GM10847 (cell line): ENCODE data around the gene ARL6IP6.

Experiments
- POLR2A ChIP-seq: IDR thresholded peaks from 2 replicates; pipeline ENCODE4 v1.6.1; 2011; ENCODE audit not compliant: insufficient read length; ENCODE audit errors: extremely low read depth

The ARL6IP6 gene

DNA sequence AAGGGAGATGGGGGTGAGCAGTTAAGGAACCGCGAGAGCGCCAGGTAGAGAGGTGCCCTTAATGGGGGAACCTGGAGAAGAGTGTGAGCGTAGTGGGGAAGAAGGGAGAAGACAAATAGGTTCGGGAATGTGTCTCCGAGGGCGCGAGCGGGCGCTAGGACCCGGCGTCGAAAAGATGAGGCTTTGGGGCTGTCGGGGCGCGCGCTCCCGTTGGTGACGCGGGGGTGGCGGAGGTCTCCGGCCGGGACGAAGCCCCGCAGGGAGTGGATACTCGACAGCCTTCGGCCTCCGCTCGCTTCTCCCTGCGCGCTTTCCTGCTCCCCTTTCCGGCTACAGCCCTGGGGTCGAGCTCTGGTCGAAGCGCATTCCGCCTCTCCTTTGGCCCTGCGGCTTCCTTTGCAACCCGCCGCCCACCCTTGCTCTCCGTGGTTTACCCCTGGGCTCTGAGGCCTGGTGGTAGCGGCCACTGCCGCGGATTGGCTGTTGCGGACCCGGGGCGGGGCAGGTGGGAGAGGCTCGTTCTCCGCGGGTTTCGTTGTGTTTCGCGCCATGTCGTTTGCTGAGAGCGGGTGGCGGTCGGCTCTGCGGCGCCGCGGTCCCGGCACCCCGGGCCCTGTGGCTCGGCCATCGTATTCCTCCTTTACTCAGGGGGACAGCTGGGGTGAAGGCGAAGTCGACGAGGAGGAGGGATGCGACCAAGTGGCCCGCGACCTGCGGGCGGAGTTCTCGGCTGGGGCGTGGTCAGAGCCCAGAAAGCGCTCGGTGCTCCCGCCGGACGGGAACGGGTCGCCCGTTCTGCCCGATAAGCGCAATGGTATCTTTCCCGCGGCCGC is at the start of gene ARL6IP6:
Gene ARL6IP6, plus strand, starts transcription at position 545 of the 833 bp plus-strand sequence. Its CDS starts 5 bp downstream, at position 550.
- peak; percentile 86 for TF ChIP-seq POLR2A

DNA sequence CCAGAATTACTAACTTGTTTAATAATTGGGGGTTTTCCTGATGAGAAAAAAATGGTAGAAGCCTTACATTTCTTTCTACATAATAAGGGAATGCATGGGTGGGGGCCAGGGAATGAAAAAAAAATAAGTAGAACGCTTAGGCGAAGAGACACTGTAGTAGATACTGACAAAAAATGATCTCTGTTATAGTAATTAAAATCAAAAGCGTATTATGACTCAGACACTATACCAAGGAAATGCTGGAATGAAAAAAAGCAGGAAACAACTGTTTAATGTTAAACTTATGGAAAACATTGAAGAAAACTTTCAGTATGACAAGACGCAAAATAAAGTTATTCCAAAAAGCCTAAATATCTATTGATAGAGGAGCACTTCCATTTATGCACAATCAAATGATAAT is 44.1 kb upstream of the ARL6IP6 start:
- no peak for TF ChIP-seq POLR2A

DNA sequence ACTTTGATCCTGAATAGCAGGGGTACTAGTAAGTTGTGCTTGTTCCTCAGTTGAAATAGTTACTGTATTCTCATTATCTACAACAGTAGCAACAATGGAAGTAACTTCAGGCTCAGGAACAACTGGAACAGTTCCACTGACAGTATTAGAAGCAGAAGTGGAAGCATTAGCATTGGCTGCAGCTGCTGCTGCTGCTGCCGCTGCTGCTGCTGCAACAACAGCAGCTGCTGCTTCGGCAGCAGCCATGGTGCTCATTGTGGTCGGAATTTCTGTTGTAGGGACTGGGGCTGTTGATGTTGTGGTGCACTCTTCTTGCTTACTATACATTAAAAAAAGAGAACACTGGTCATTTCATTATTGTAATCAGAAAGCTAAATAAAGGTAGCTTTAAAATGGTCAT is 42.0 kb upstream of the ARL6IP6 start:
- TF ChIP-seq POLR2A = no peak

- no peak for TF ChIP-seq POLR2A
These were observed 39.6 kb upstream of the ARL6IP6 start for GRCh38 chr2:152678808-152679207.

DNA sequence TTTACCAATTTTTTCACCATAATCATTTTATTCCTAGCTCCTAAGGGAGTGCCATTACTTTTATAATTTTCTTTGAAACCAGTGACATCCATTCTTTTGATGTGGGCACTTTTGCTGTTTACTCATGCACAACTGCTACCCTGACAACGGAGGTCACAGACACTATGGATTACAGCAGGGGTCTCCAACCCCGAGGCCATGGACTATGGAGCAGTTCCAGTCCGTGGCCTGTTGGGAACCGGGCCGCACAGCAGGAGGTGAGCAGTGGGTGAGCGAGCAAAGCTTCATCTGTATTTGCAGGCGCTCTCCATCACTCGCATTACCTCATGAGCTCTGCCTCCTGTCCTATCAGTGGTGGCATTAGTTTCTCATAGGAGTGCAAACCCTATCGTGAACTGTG is 35.8 kb upstream of the ARL6IP6 start:
- no peak for TF ChIP-seq POLR2A

- no peak for TF ChIP-seq POLR2A
These were observed 35.0 kb upstream of the ARL6IP6 start for GRCh38 chr2:152683400-152683799.

DNA sequence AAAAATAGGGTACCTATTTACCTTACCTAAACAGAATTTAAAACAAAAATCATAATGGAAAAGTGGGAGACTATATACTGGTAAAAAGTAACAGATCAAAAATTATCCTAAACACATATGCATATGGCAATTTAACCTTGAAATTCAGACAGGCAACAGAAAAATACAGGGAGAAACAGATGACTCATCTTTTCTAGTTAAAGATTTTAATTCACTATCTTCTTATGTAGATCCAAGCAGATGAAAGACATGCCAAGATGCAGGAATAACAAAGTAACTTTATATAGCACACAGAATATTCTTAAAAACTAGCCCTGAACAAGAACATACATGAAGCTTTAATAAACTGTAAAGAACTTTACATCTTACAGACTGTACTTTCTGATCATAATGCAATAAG is 32.1 kb upstream of the ARL6IP6 start:
- no peak for TF ChIP-seq POLR2A

DNA sequence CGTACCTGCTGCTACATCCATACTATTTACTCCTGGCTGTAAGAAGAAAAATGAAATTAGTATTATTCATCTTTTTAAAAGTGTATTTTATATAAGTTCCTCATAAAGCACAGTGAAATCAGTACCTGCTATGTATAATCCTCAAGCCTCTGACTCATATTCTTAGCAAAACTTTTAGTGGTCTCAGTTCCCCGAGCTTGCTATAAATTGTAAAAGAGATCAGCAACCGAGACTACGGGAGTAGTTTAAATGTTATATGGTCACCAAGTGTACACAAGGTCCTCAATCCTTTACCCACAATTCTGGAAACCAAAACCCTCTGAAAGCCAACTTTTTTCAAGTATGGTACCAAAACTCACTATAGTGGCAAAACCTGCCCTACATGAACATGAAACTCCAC is 25.4 kb upstream of the ARL6IP6 start:
- no peak for TF ChIP-seq POLR2A

DNA sequence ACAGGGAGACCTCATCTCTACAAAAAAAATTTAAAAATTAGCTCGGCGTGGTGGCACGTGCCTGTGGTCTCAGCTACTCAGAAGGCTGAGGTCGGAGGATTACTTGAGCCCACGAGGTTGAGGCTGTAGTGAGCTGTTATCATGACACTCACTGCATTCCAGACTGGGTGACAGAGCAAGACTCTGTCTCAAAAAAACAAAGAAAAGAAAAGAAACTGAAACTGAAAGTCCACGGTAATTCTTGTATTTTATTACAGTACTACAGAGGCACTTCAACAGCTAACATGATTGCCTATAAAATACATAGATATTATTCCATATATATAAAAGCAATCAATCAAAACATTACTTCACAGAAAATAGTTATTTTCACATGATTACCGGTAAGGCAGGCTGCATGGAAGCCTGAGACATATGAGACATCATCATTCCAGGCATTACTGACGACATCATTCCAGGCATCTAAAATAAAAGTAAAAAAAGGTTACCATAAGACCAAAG is 24.2 kb upstream of the ARL6IP6 start:
- TF ChIP-seq POLR2A = no peak

- TF ChIP-seq POLR2A = no peak
These were observed 22.7 kb upstream of the ARL6IP6 start for GRCh38 chr2:152695763-152696162.

DNA sequence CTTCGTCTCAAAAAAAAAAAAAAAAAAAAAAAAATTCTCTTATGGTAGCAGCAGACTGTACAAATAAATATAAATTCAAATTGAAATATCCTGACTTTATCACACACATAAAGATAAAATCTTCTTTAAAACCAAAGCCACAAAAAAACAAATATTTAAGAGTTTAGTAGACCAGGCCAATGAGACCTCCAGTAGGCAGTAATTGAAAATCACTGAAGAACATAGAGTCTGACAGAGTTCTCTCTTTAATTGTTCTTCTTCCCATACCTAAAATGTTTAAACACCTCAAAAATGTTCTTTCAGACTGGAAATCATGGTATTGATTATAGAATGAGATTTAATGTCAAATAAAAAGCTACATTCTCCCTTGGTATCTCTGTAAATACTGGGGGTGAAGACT is 21.9 kb upstream of the ARL6IP6 start:
- no peak for TF ChIP-seq POLR2A

DNA sequence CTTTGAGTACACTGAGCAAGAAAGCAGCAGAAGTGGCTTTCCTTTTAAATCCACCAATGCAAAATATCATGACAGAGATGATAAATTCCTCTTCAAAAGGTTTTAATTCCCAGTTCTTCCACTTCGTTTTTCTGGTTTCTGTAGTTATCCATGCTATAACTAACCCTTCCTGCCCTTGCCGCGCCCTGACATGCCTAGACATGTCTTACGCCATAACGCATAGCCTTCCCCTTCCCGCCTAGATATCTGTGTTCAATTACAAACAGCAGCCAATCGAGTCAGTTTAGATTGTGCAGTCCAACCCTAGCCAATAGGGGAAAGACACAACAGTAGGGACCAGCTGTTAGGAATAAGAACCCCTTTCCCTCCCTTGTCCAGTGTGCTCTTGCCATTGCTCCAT is 17.2 kb upstream of the ARL6IP6 start:
- no peak for TF ChIP-seq POLR2A

DNA sequence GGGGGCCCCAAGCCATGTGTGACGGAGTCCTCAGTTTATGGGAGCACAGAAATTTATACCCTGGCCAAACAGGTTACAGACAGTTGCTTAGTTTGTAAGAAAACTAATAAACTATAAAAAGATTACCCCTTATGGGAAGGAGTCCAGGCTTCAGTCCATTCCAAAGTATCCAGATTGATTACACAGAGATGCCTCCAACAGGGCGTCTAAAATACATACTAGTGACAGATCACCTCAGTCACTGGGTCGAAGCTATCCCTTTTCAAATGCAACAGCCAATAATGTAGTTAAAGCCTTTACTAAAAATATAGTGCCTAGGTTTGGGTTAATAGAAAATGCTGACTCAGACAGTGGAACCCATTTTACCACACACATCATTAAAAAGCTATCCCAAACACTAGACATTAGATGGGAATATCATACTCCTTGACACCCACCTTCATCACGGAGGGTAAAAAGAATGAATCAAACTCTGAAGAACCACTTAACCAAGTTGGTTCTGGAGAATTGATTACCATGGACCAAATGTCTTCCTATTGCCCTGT is 11.9 kb upstream of the ARL6IP6 start:
- TF ChIP-seq POLR2A = no peak

GRCh38 chr2:152708742-152709141 is 9.7 kb upstream of the ARL6IP6 start:
- TF ChIP-seq POLR2A = no peak

GRCh38 chr2:152710713-152711112 is 7.7 kb upstream of the ARL6IP6 start:
- TF ChIP-seq POLR2A = no peak

GRCh38 chr2:152715112-152715511 is 3.3 kb upstream of the ARL6IP6 start:
- no peak for TF ChIP-seq POLR2A

DNA sequence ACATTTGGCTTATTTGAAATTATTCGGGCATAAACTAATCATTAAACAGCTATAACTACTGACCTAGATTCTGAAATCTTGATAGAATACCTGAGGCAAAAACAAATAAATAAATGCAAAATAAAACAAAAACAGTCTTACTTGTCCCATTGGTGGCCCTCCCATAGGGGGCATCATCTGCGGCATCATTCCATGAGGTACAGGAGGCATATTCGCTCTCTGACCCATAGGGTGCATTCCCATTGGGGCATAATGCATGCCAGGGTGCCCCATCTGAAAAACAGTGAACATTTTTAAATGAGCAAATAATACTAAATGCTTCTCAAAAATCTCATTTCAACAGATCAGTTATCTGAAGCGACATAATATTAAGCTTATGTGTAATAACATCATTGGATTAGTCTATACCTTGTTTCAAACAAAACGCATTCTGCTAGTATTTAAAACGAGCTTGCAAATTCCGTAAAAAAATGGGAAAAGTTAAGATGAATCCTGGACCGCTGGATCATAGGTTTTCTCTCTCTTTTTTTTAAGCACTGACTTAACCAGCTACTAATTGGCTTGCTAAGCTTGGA is 2.5 kb upstream of the ARL6IP6 start:
- no peak for TF ChIP-seq POLR2A

GRCh38 chr2:152716805-152717227 is 1.6 kb upstream of the ARL6IP6 start:
- TF ChIP-seq POLR2A = no peak
